Measurements from ENCODE around the gene TTL. TPM values are rescaled to one million over a fixed set of nuclear protein-coding genes. Genes with fewer than 3 reads are reported as not detected.

TTL gene
- 34.9 to 40.6 TPM (median 39.1 TPM) in 5 replicates for total RNA-seq (2022; extraction: Qiagen RNA extraction)

GRCh38 chr2:112481528-112482233 lies at the start of gene TTL:
TTL (plus strand) TSS chr2:112482156; CDS start chr2:112482345, 189 bp downstream.

GRCh38 chr2:112433480-112433879 lies 48.5 kb upstream of the TTL start, which contains the start of gene RGPD8:
RGPD8 (minus strand) TSS chr2:112433645; CDS start chr2:112433453, 192 bp downstream.

GRCh38 chr2:112542123-112542983 lies 60.4 kb downstream of the TTL start, which contains the start of gene POLR1B:
POLR1B (plus strand) TSS chr2:112542465; CDS start chr2:112542495, 30 bp downstream.

GRCh38 chr2:112584134-112584890 lies 102.4 kb downstream of the TTL start, which contains the start of gene CHCHD5:
CHCHD5 (plus strand) TSS chr2:112584609; CDS start chr2:112584648, 39 bp downstream.

Other genes starting within 250 kb of the TTL start
- 12.6 to 16.1 TPM (median 13.2 TPM) in 5 replicates for gene ZC3H8, start 227.1 kb upstream of the TTL start, total RNA-seq (2022; extraction: Qiagen RNA extraction)
- gene ZC3H6, start 206.6 kb upstream of the TTL start, total RNA-seq (2022; extraction: Qiagen RNA extraction) = 0.24 to 0.69 TPM (median 0.44 TPM) in 5 replicates
- 1.6 to 4.1 TPM (median 3.3 TPM) in 5 replicates for gene RGPD8, start 48.5 kb upstream of the TTL start, total RNA-seq (2022; extraction: Qiagen RNA extraction)
- gene POLR1B, start 60.3 kb downstream of the TTL start, total RNA-seq (2022; extraction: Qiagen RNA extraction) = 22.3 to 26.5 TPM (median 22.5 TPM) in 5 replicates
- 57.4 to 84.9 TPM (median 61.6 TPM) in 5 replicates for gene CHCHD5, start 102.5 kb downstream of the TTL start, total RNA-seq (2022; extraction: Qiagen RNA extraction)
- gene SLC20A1, start 163.8 kb downstream of the TTL start, total RNA-seq (2022; extraction: Qiagen RNA extraction) = 136 to 146 TPM (median 146 TPM) in 5 replicates
- not detected in 5 replicates for gene NT5DC4, start 238.9 kb downstream of the TTL start, total RNA-seq (2022; extraction: Qiagen RNA extraction)